Tibial nerve (tissue), 4 donors: ENCODE data around the gene KIAA1958.

Experiments used
- EP300 ChIP-seq, 2 donors: sonication (generic); formaldehyde crosslinking; IDR thresholded peaks; one replicate each; pipeline ENCODE4 v1.6.1; 2017; ENCODE audit warnings: antibody characterized with exemption in 2 of 2, mild to moderate bottlenecking in 1 of 2
- POLR2A ChIP-seq, 2 donors: fragments of 450-650 bp; IDR thresholded peaks; one replicate each; pipeline ENCODE4 v1.6.1; 2017; ENCODE audit warnings: antibody characterized with exemption in 2 of 2, mild to moderate bottlenecking in 2 of 2, moderate library complexity in 2 of 2
- TF ChIP-seq, protein P1 (sequence below), 5 experiments: fragments of 200-600 bp in 3 of 5; fragments of 450-650 bp in 2 of 5; sonication (generic) in 3 of 5; IDR thresholded peaks; one replicate each; pipeline ENCODE4 v1.5.1; 2016 to 2019; ENCODE audit warnings: antibody characterized with exemption in 5 of 5, mild to moderate bottlenecking in 3 of 5, moderate library complexity in 2 of 5

DNA sequence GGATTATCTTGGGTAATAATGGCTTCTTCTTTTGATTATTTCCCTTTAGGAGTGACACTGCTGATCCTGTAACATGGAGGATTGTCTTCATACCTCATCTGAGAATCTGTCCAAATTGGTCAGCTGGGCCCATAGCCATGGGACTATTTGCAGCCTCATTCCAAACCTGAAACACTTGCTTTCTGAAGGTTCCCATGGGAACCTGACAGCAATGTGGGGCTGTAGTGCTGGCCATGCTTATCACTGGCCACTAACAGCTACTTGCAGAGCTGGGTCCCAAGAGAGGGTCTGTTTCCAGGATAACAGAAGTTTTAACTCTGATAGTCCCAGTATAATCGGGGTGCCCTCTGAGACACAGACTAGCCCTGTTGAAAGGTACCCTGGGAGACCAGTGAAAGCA, 87.4 kb downstream of the KIAA1958 start:
- TF ChIP-seq, protein P1, sequence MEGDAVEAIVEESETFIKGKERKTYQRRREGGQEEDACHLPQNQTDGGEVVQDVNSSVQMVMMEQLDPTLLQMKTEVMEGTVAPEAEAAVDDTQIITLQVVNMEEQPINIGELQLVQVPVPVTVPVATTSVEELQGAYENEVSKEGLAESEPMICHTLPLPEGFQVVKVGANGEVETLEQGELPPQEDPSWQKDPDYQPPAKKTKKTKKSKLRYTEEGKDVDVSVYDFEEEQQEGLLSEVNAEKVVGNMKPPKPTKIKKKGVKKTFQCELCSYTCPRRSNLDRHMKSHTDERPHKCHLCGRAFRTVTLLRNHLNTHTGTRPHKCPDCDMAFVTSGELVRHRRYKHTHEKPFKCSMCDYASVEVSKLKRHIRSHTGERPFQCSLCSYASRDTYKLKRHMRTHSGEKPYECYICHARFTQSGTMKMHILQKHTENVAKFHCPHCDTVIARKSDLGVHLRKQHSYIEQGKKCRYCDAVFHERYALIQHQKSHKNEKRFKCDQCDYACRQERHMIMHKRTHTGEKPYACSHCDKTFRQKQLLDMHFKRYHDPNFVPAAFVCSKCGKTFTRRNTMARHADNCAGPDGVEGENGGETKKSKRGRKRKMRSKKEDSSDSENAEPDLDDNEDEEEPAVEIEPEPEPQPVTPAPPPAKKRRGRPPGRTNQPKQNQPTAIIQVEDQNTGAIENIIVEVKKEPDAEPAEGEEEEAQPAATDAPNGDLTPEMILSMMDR (IDR thresholded peaks at IDR 0.05), result no peak
- TF ChIP-seq EP300 (IDR thresholded peaks at IDR 0.05) (no peak), POLR2A (IDR thresholded peaks at IDR 0.05) (no peak)
